Brain microvascular endothelial cell (primary cell): ENCODE results near the gene ADM5.

Source experiments
- DNase-seq: peaks from one replicate; pipeline ENCODE4 v3.0.0-alpha.2; 2020
- H3K27ac ChIP-seq: fragments of 250-450 bp; sonication (Bioruptor Pico); 2 replicates; pipeline ENCODE4 v1.5.1; 2020; ENCODE audit warnings: mild to moderate bottlenecking, moderate library complexity
- H3K27me3 ChIP-seq: fragments of 250-450 bp; sonication (Bioruptor Pico); replicated peaks from 2 replicates; pipeline ENCODE4 v1.5.1; 2020; ENCODE audit warnings: mild to moderate bottlenecking
- H3K36me3 ChIP-seq: fragments of 250-450 bp; sonication (Bioruptor Pico); replicated peaks from 2 replicates; pipeline ENCODE4 v1.5.1; 2020; ENCODE audit warnings: mild to moderate bottlenecking
- H3K4me3 ChIP-seq: 2 replicates; pipeline ENCODE4 v1.5.1; 2011; ENCODE audit warnings: low read depth, mild to moderate bottlenecking, control low read depth, low read length, moderate library complexity
- in situ Hi-C: cut with HindIII; loops from 2 replicates; pipeline ENCODE4 v1.10.0; 2017; ENCODE audit warnings: low sequenced_read_pairs, low pct_ligation_motif_present
- TF ChIP-seq, protein P1 (sequence below): IDR thresholded peaks from 2 replicates; pipeline ENCODE4 v1.5.1; 2011; ENCODE audit warnings: low read depth, mild to moderate bottlenecking, moderate library complexity, low read length, control low read depth, inconsistent platforms; ENCODE audit errors: missing control alignments

ADM5 gene

DNA sequence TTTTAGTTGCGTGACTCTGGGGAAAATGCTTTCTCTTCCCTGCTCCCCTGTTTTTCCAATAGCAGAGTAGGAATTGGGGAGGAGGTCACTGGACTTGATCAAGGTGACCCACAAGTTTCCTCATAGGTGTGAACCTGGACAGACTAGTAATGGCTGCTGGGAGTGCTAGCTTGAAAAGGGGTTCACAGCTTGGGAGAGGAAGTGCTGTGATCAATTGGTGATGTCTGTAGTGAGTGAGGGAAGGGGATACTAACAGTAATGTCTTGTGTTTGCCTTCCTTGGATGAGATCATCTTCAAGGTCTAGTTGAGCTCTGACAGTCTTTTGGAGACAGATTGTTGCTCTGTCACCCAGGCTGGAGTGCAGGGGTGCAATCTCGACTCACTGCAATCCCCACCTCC lies 21.9 kb upstream of the ADM5 start:
- in situ Hi-C loops = no loop called here
- no peak for DNase-seq
- no peaks in the 10 kb centered on the region for H3K27me3 ChIP-seq
- H3K4me3 ChIP-seq = no peak overlapping the region
- TF ChIP-seq, protein P1, sequence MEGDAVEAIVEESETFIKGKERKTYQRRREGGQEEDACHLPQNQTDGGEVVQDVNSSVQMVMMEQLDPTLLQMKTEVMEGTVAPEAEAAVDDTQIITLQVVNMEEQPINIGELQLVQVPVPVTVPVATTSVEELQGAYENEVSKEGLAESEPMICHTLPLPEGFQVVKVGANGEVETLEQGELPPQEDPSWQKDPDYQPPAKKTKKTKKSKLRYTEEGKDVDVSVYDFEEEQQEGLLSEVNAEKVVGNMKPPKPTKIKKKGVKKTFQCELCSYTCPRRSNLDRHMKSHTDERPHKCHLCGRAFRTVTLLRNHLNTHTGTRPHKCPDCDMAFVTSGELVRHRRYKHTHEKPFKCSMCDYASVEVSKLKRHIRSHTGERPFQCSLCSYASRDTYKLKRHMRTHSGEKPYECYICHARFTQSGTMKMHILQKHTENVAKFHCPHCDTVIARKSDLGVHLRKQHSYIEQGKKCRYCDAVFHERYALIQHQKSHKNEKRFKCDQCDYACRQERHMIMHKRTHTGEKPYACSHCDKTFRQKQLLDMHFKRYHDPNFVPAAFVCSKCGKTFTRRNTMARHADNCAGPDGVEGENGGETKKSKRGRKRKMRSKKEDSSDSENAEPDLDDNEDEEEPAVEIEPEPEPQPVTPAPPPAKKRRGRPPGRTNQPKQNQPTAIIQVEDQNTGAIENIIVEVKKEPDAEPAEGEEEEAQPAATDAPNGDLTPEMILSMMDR = no peak
- H3K27ac ChIP-seq = no peak overlapping the region
- H3K36me3 ChIP-seq = peaks cover 7% of the 10 kb centered on the region

DNA sequence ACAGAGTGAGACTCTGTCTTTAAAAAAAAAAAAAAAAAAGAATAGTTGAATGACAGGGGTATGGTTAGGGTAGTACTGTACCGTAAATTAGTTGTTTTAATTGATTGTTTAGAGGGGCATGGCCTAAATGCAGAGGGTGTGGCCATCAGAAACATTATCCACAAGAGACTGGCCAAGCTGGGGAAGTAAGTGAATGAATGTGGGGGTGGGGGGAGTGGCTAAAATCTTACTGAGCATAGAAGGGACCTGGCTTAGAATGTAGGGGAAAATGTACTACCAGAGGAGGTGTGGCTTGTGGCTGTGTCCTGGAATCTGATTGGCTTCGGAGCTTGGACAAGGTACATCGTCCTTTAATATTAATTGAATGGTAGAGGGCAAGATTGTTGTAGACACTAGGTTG lies 19.9 kb upstream of the ADM5 start:
- TF ChIP-seq, protein P1 = no peak
- Histone ChIP-seq H3K27me3 (no peaks in the 10 kb centered on the region), H3K4me3 (no peak overlapping the region), H3K27ac (no peak overlapping the region), H3K36me3 (no peaks in the 10 kb centered on the region)
- DNase-seq = no peak
- in situ Hi-C loops = no loop called here

DNA sequence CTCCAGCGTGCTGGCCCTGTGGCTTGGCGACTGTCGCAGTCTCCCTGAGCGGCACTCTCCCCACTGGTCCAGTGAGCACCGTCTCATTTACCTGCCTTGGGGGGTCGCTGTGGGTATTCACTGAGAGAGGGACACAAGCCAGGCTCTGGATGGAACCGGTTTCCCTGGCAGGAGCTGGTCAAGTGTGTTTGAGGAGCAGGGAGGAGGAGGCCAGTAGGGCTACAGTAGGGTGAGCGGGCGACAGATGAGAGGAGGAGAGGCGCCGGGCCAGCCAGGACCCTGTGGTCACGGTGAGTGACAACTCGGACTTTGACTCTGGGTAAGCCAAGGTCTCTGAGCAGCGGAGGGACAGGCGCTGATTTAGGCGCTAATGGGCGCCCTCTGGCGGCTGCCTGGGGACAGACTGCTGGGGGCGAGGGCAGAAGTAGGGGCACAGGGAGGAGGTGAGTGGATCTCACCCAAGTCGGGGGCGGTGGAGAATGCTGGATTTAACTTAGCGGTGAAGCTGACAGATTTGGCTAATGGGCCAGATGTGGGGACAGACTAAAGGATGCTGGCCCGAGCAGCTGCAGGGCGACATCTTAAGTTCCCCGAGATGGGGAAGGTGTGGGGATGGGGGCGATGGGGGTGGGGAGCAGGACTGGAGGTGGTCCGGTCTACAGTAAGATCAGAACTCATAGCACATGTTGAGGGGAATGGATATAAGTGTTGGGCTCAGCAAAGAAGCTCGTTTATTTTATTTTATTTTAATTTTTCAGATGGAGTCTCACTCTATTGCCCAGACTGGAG lies 17.1 kb upstream of the ADM5 start:
- peak; percentile 52 for DNase-seq
- no peaks in the 10 kb centered on the region for H3K36me3 ChIP-seq
- in situ Hi-C loops = no loop called here
- H3K4me3 ChIP-seq = peak overlapping the region; percentile 32
- H3K27ac ChIP-seq = no peak overlapping the region
- TF ChIP-seq, protein P1 = peak; percentile 98
- H3K27me3 ChIP-seq = no peaks in the 10 kb centered on the region

DNA sequence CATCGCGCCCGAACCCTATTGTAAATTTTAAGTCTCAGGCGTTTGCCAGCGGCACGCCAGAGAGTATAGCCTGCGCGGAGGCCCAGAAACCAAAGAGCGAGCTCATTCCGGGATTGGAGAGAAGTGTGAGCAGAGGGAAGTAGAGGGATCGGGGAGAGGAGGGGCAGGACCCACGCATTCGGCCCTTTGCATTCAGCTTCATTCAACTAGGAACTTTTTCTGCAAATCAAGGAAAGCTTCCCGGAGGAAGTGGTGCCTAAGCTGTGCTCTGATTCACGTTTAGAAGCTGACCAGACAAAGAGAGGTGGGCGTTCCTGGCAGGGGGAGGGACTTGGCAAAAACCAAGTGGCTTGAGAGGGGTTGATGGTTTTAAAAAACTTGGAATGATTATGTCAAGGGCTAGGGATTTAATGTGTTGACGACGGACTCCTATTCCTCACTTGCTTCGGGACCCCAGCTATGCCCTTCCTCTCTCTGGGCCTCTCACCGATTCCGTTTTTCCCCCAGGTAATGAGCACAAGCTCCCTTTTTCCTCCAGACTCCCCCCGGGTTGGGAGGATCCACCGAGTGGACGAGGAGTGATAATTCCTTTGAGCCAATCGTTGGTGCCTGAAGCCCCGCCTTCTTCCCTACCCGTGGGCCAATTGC lies 13.1 kb upstream of the ADM5 start:
- peak; percentile 85 for DNase-seq
- H3K27me3 ChIP-seq = no peaks in the 10 kb centered on the region
- TF ChIP-seq, protein P1 = no peak
- H3K4me3 ChIP-seq = peak overlapping the region; percentile 51
- H3K36me3 ChIP-seq = peaks cover 4% of the 10 kb centered on the region
- H3K27ac ChIP-seq = peak overlapping the region; percentile 98
- in situ Hi-C loops = no loop called here

DNA sequence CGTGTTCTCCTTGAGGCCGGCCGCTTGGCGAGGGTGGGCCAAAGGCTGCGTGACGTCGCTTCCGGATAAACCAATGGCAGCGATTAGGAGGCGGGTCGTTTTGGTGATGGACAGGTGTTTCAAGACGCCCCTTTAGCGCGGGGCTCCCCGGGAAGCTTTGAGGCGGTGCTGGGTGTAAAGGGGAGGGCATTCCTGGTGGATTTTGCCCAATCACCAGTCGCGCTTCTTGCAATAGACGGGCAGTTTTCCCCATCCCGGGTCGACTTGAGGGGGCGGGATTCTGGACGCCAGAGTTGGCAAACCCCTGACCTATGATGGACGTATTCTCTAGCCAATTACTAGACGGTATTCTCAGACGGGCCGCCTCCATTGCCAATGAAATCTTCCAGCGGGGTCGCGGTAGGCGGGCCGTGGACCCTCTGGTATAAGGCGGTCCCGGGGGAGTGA lies 12.6 kb upstream of the ADM5 start:
- peak overlapping the region; percentile 98 for H3K27ac ChIP-seq
- peak overlapping the region; percentile 97 for H3K4me3 ChIP-seq
- TF ChIP-seq, protein P1 = no peak
- no peaks in the 10 kb centered on the region for H3K27me3 ChIP-seq
- H3K36me3 ChIP-seq = peaks cover 8% of the 10 kb centered on the region
- DNase-seq = peak; percentile 100
- in situ Hi-C loops = no loop called here
